Stimulated activated CD4-positive, alpha-beta T cell treated with anti-CD3 and anti-CD28 coated beads, TNF-alpha, amount 100 ng/mL, for 48 hours (primary cell): ENCODE measurements around the gene ALAD.
A peak's percentile ranks its signal among the peaks of the same experiment; 100 is the strongest.

Experiments used
- DNase-seq, 3 donors: peaks; one replicate each; pipeline ENCODE4 v3.0.0-alpha.2; 2020; ENCODE audit warnings: low read depth in 3 of 3

Gene ALAD

GRCh38 chr9:113349066-113349444 lies 52.0 kb downstream of the ALAD start:
- no peak for DNase-seq

GRCh38 chr9:113348437-113348836 lies 52.6 kb downstream of the ALAD start:
- no peak for DNase-seq

- DNase-seq, result no peak
Observed at GRCh38 chr9:113345671-113346070, 55.4 kb downstream of the ALAD start.

GRCh38 chr9:113345190-113345589 lies 55.9 kb downstream of the ALAD start:
- no peak for DNase-seq

GRCh38 chr9:113343732-113344231 lies 57.3 kb downstream of the ALAD start:
- DNase-seq, result no peak

- DNase-seq, result no peak
Observed at GRCh38 chr9:113341712-113342410, 59.2 kb downstream of the ALAD start.

GRCh38 chr9:113340011-113340699 lies 60.9 kb downstream of the ALAD start, which contains the start of gene WDR31:
Gene WDR31 (minus strand): TSS chr9:113340275. CDS start chr9:113332022, 8,253 bp downstream.
- DNase-seq, result peak; percentile 62 to 75 (median 73)

GRCh38 chr9:113337714-113338113 lies 63.4 kb downstream of the ALAD start:
- DNase-seq, result no peak
